ENCODE measurements around the gene ACBD6.
"Not testable (repeated sequence)": the region's sequence is repeated elsewhere in the genome, so short reads cannot be mapped to it uniquely, and the experiment has no call there.

The ACBD6 gene

GRCh38 chr1:180415236-180415848, 87.0 kb downstream of the ACBD6 start:
- no peak for ATAC-seq

GRCh38 chr1:180412583-180412982, 89.8 kb downstream of the ACBD6 start:
- no peak for ATAC-seq

- ATAC-seq: not testable (repeated sequence)
Observed at GRCh38 chr1:180408128-180408527, 94.2 kb downstream of the ACBD6 start.

- no peak for ATAC-seq
Observed at GRCh38 chr1:180407051-180407450, 95.3 kb downstream of the ACBD6 start.

- ATAC-seq: no peak
Observed at GRCh38 chr1:180402551-180402950, 99.8 kb downstream of the ACBD6 start.

GRCh38 chr1:180402001-180402400, 100.4 kb downstream of the ACBD6 start:
- ATAC-seq: no peak

GRCh38 chr1:180397175-180397574, 105.2 kb downstream of the ACBD6 start:
- no peak for ATAC-seq

GRCh38 chr1:180392427-180393145, 109.8 kb downstream of the ACBD6 start:
- ATAC-seq: no peak

GRCh38 chr1:180392020-180392419, 110.4 kb downstream of the ACBD6 start:
- no peak for ATAC-seq

- no peak for ATAC-seq
Observed at GRCh38 chr1:180387413-180387812, 115.0 kb downstream of the ACBD6 start.

- peak; percentile 44 to 74 for ATAC-seq
Observed at GRCh38 chr1:180386745-180387367, 115.5 kb downstream of the ACBD6 start.

- no peak for ATAC-seq
Observed at GRCh38 chr1:180385144-180385543, 117.2 kb downstream of the ACBD6 start.

- ATAC-seq: no peak
Observed at GRCh38 chr1:180384286-180385005, 117.9 kb downstream of the ACBD6 start.

GRCh38 chr1:180382326-180383115, 119.9 kb downstream of the ACBD6 start:
- no peak for ATAC-seq

GRCh38 chr1:180381184-180381580, 121.2 kb downstream of the ACBD6 start:
- no peak for ATAC-seq

GRCh38 chr1:180380259-180381183, 121.9 kb downstream of the ACBD6 start:
- ATAC-seq: peak; percentile 70 to 93

- ATAC-seq: no peak
Observed at GRCh38 chr1:180376800-180377199, 125.6 kb downstream of the ACBD6 start.

- ATAC-seq: no peak
Observed at GRCh38 chr1:180376253-180376652, 126.1 kb downstream of the ACBD6 start.

GRCh38 chr1:180372728-180373127, 129.6 kb downstream of the ACBD6 start:
- ATAC-seq: no peak

- no peak for ATAC-seq
Observed at GRCh38 chr1:180370597-180370996, 131.8 kb downstream of the ACBD6 start.

GRCh38 chr1:180370188-180370587, 132.2 kb downstream of the ACBD6 start:
- no peak for ATAC-seq
